Endodermal cell (in vitro differentiated cells): ENCODE data around the gene FRY. TPM values are rescaled to one million over a fixed set of nuclear protein-coding genes. Genes with fewer than 3 reads are reported as not detected.

ENCODE experiments used
- DNase-seq: peaks from one replicate; pipeline ENCODE4 v3.0.0-alpha.2; 2017
- H3K27ac ChIP-seq: 2 replicates; pipeline ENCODE4 v1.5.1; 2013; ENCODE audit warnings: mild to moderate bottlenecking, low read depth, low read length, moderate library complexity
- H3K27me3 ChIP-seq: 2 replicates; pipeline ENCODE4 v1.6.1; 2013; ENCODE audit warnings: mild to moderate bottlenecking, low read length, moderate library complexity; ENCODE audit not compliant: insufficient read depth, control insufficient read depth, poor library complexity, severe bottlenecking
- H3K36me3 ChIP-seq: 2 replicates; pipeline ENCODE4 v1.7.0; 2013; ENCODE audit warnings: mild to moderate bottlenecking, low read length, moderate library complexity; ENCODE audit not compliant: control insufficient read depth, insufficient read depth
- H3K4me1 ChIP-seq: one replicate; pipeline ENCODE4 v1.7.0; 2013; ENCODE audit warnings: low read length; ENCODE audit not compliant: control insufficient read depth, insufficient read depth
- H3K4me3 ChIP-seq: 2 replicates; pipeline ENCODE4 v1.5.1; 2013; ENCODE audit warnings: mild to moderate bottlenecking, low read length, moderate library complexity
- H3K9ac ChIP-seq: 2 replicates; pipeline ENCODE4 v1.6.1; 2013; ENCODE audit warnings: mild to moderate bottlenecking, low read length, moderate library complexity; ENCODE audit not compliant: poor library complexity, severe bottlenecking; ENCODE audit errors: extremely low read depth
- H3K9me3 ChIP-seq: 2 replicates; pipeline ENCODE4 v1.6.1; 2013; ENCODE audit warnings: mild to moderate bottlenecking, low read length, moderate library complexity; ENCODE audit not compliant: control insufficient read depth
- H3K27ac Mint-ChIP-seq: 2 replicates; pipeline ENCODE4 v1.8.0; 2020; ENCODE audit warnings: mixed read lengths
- H3K27me3 Mint-ChIP-seq: 2 replicates; pipeline ENCODE4 v1.8.0; 2021; ENCODE audit warnings: mild to moderate bottlenecking, mixed read lengths; ENCODE audit not compliant: insufficient read depth
- H3K36me3 Mint-ChIP-seq: 2 replicates; pipeline ENCODE4 v1.8.0; 2020; ENCODE audit warnings: low read depth, mixed read lengths
- H3K4me1 Mint-ChIP-seq: 2 replicates; pipeline ENCODE4 v1.8.0; 2020; ENCODE audit warnings: mixed read lengths
- H3K4me3 Mint-ChIP-seq: 2 replicates; pipeline ENCODE4 v1.8.0; 2020; ENCODE audit warnings: mild to moderate bottlenecking, moderate library complexity, mixed read lengths
- H3K9me3 Mint-ChIP-seq: 2 replicates; pipeline ENCODE4 v1.8.0; 2020; ENCODE audit warnings: mild to moderate bottlenecking, mixed read lengths
- CTCF ChIP-seq: fragments of 200-600 bp; sonication (generic); conservative IDR thresholded peaks from 2 replicates; pipeline ENCODE4 v1.5.0; 2021; ENCODE audit warnings: antibody characterized with exemption, mild to moderate bottlenecking
- WGBS, 2 experiments: methylation state at CpG; one replicate each; pipeline versions ENCODE4 v1.1.5 to v1.1.7; 2013; ENCODE audit warnings: missing lambda C conversion rate in 2 of 2, mixed read lengths in 1 of 2; ENCODE audit not compliant: insufficient coverage in 1 of 2, insufficient read length in 1 of 2; 5-methylcytosine and 5-hydroxymethylcytosine counted together
- total RNA-seq, 2 donors: library from RNA; stranded (reverse); fragmentation: NEBNext Ultra II Directional in 1 of 2; extraction: Animal tissue kit (Norgen Biotek cat#: 25700) in 1 of 2; gene quantifications; 2 replicates in 1 of 2; 3 replicates in 1 of 2; pipeline ENCODE4 v1.2.1, GENCODE V29; 2021

Gene FRY
- total RNA-seq, 2 donors from 2014 or later, result 20.1 to 30.8 TPM

DNA sequence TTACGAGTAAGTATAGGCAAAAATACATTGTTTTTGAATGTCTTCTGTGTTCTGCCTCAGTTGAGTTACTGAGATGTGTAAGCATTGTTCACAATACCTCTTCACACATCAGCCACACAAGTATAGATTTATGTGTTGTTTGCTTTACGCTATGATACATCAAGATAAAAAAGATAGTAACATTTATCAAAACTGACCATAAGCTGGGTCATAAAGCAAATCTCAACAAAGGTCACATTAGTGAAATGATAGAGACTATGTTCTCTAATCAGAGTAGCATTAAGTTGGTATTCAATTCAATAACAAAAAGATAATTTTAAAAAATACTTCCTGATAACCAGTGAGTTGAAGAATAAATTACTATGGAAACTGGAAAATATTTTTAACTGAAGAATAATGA is 156.1 kb downstream of the FRY start:
- Mint-ChIP-seq H3K27me3 (no peaks in the 10 kb centered on the region), H3K4me3 (no peak overlapping the region), H3K9me3 (no peaks in the 10 kb centered on the region), H3K4me1 (no peaks in the 10 kb centered on the region), H3K27ac (no peak overlapping the region), H3K36me3 (peaks cover 5% of the 10 kb centered on the region)
- no peak for TF ChIP-seq CTCF
- H3K27me3 ChIP-seq, result no peaks in the 10 kb centered on the region
- no peak for DNase-seq
- no peaks in the 10 kb centered on the region for H3K9me3 ChIP-seq
- no peaks in the 10 kb centered on the region for H3K36me3 ChIP-seq
- 100% methylated on average over 1 of the region's 2 CpGs; no CpG with 5 or more reads in 1 of the 2 experiments for WGBS, 2 experiments
- no peak overlapping the region for H3K27ac ChIP-seq
- no peak overlapping the region for H3K4me3 ChIP-seq
- H3K4me1 ChIP-seq, result no peaks in the 10 kb centered on the region
- no peak overlapping the region for H3K9ac ChIP-seq

DNA sequence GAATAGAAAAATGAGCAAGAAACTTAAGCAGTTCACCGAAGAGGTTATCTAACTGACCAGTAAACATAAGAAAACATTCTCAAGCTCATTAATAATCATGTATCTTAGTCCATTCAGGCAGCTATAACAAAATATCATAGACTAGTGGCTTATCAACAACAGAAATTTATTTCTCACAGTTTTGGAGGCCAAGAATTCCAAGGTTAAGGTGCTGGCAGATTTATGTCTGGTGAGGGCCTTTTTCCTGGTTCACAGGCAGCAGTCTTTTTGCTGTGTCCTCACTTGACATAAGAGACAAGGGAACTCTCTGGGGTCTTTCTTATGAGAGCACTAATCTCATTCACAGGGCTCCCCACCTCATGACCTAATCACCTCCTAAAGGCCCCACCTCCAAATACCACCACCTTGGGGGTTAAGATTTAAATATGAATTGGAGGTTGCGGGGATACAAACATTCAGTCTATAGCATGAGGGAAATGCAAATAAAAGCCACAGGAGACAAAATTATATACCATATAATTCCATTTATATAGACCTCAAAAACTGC is 160.0 kb downstream of the FRY start:
- no peaks in the 10 kb centered on the region for H3K4me1 ChIP-seq
- H3K9ac ChIP-seq, result no peak overlapping the region
- no peak overlapping the region for H3K27ac ChIP-seq
- no peak overlapping the region for H3K27ac Mint-ChIP-seq
- no peaks in the 10 kb centered on the region for H3K36me3 ChIP-seq
- no peaks in the 10 kb centered on the region for H3K4me1 Mint-ChIP-seq
- no peaks in the 10 kb centered on the region for H3K27me3 Mint-ChIP-seq
- no peak overlapping the region for H3K4me3 Mint-ChIP-seq
- DNase-seq, result no peak
- 83 to 97% methylated on average over 1 of the region's 2 CpGs for WGBS, 2 experiments
- H3K4me3 ChIP-seq, result no peak overlapping the region
- TF ChIP-seq CTCF, result no peak
- no peaks in the 10 kb centered on the region for H3K9me3 Mint-ChIP-seq
- no peaks in the 10 kb centered on the region for H3K27me3 ChIP-seq
- H3K9me3 ChIP-seq, result no peaks in the 10 kb centered on the region
- no peaks in the 10 kb centered on the region for H3K36me3 Mint-ChIP-seq

- H3K9me3 ChIP-seq, result no peaks in the 10 kb centered on the region
- no peak overlapping the region for H3K4me3 ChIP-seq
- Mint-ChIP-seq H3K4me1 (no peaks in the 10 kb centered on the region), H3K9me3 (no peaks in the 10 kb centered on the region), H3K36me3 (peaks cover 3% of the 10 kb centered on the region), H3K27ac (no peak overlapping the region), H3K27me3 (no peaks in the 10 kb centered on the region), H3K4me3 (no peak overlapping the region)
- no peaks in the 10 kb centered on the region for H3K36me3 ChIP-seq
- no peak overlapping the region for H3K9ac ChIP-seq
- DNase-seq, result no peak
- H3K4me1 ChIP-seq, result no peaks in the 10 kb centered on the region
- no peaks in the 10 kb centered on the region for H3K27me3 ChIP-seq
- H3K27ac ChIP-seq, result no peak overlapping the region
- TF ChIP-seq CTCF, result no peak
These were observed 164.1 kb downstream of the FRY start for GRCh38 chr13:32195713-32196112.
